Omental fat pad (tissue), 4 donors: Measurements from ENCODE around the gene MYL7. TPM values are rescaled to one million over a fixed set of nuclear protein-coding genes. Genes with fewer than 3 reads are reported as not detected.
A peak's percentile ranks its signal among the peaks of the same experiment; 100 is the strongest.

Source experiments
- ATAC-seq: fragments of 150-250 bp; one replicate; pipeline ENCODE4 v1.9.1; 2016; ENCODE audit warnings: mild to moderate bottlenecking, moderate library complexity; ENCODE audit not compliant: low FRiP score
- DNase-seq: peaks from one replicate; pipeline ENCODE4 v3.0.0-alpha.2; 2019; ENCODE audit warnings: low spot score
- total RNA-seq, 4 donors: library from RNA; depleted of rRNA; stranded (reverse); fragments of >200 nt; gene quantifications; one replicate each; pipeline ENCODE4 v1.1.0, GENCODE V29; 2016
- TF ChIP-seq, protein P1 (sequence below), 3 donors: fragments of 450-650 bp; IDR thresholded peaks; one replicate each; pipeline ENCODE4 v1.5.1; 2016 to 2017; ENCODE audit warnings: antibody characterized with exemption in 3 of 3, mild to moderate bottlenecking in 3 of 3, moderate library complexity in 2 of 3

MYL7 gene
- total RNA-seq, 4 donors from 2014 or later, result not detected

- DNase-seq (no peak), ATAC-seq (peak; percentile 7)
- TF ChIP-seq, protein P1, sequence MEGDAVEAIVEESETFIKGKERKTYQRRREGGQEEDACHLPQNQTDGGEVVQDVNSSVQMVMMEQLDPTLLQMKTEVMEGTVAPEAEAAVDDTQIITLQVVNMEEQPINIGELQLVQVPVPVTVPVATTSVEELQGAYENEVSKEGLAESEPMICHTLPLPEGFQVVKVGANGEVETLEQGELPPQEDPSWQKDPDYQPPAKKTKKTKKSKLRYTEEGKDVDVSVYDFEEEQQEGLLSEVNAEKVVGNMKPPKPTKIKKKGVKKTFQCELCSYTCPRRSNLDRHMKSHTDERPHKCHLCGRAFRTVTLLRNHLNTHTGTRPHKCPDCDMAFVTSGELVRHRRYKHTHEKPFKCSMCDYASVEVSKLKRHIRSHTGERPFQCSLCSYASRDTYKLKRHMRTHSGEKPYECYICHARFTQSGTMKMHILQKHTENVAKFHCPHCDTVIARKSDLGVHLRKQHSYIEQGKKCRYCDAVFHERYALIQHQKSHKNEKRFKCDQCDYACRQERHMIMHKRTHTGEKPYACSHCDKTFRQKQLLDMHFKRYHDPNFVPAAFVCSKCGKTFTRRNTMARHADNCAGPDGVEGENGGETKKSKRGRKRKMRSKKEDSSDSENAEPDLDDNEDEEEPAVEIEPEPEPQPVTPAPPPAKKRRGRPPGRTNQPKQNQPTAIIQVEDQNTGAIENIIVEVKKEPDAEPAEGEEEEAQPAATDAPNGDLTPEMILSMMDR (IDR thresholded peaks at IDR 0.05), result no peak
Measured at GRCh38 chr7:44103923-44104859, 36.9 kb downstream of the MYL7 start, which contains the start of gene AEBP1. AEBP1 (plus strand) TSS chr7:44104345; CDS start chr7:44104666, 321 bp downstream.

DNA sequence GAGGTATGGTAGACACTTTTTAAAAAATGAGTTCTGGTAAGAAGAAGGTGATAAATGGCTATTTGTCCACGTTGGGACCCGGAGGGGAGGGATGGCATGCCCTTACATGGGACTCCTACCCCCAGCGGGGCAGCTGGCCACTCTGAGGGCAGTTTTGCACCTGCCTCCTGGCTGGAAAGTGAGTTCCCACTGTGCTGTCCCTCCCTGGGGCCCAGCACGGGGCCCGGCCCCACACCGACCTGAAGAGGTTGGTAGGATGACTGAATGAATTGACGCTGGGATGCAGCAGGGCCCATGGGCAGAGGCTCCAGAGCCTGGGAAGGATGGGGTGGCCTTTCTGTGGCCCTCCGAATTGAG lies 37.6 kb downstream of the MYL7 start:
- DNase-seq (no peak), ATAC-seq (no peak)
- TF ChIP-seq, protein P1 (IDR thresholded peaks at IDR 0.05), result no peak

DNA sequence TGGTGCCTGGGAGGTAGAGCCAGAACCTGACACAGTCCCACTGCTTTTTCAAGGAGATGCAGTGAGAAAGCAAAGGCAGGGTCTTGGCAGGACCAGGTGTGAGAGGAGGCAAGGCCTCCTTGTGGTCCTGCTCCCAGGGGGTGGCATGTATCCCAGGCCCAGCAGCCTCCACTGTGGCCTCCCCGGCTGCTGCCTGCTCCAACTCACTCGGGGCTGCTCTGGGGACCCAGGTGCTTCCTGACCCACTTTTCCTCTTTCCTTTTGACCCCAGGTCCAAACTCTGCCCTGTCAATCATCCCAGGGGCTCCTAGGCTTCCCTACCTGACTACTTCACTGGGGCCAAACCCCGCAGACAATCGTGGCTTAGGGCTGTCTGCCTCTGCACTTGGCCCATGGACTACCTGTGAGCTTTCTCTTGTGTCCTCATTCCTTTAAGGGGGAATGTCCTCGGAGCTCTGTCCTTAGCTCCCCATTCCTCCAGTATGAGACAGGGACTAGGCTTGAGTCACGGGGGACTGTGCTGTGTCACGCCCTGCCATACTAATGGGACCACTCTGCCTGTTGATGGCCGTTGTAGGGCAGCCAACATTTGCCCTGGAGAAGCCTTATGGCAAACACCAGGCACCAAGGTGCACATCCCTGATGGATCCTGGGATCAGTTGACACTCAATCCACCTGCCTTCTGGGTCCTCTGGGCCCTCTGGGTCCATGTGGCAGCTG lies 38.1 kb downstream of the MYL7 start:
- no peak for ATAC-seq
- TF ChIP-seq, protein P1 (IDR thresholded peaks at IDR 0.05), result no peak
- DNase-seq, result no peak

GRCh38 chr7:44101966-44102845 lies 38.9 kb downstream of the MYL7 start:
- no peak for ATAC-seq
- DNase-seq, result no peak
- TF ChIP-seq, protein P1 (IDR thresholded peaks at IDR 0.05), result no peak

GRCh38 chr7:44101303-44101965 lies 39.7 kb downstream of the MYL7 start:
- DNase-seq, result no peak
- no peak for ATAC-seq
- TF ChIP-seq, protein P1 (IDR thresholded peaks at IDR 0.05), result no peak
